ENCODE results near the gene GALNT10. TPM values are rescaled to one million over a fixed set of nuclear protein-coding genes. Genes with fewer than 3 reads are reported as not detected.

Gene GALNT10
- total RNA-seq, 1 donor from 2014 or later = 178 TPM

DNA sequence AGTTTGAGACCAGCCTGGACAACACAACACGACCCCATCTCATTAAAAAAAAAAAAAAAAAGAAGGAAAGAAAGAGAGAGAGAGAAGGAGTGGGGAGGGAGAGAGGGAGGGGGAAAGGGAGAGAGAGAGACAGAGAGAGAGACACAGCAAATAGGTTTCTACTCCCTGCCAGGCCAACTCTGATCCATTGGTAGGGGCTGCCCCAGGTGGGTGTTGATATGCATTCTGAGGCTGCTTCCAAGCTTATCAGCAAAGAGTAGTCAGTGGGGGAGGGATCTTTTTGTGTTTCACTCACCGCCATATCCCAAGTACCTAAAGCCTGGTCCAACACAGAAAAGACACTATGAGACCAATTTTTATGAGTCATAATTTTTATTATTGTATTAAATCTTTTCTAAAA is 198.3 kb downstream of the GALNT10 start:
- no peaks in the 10 kb centered on the region for H3K9me3 Mint-ChIP-seq (ENCODE audit: unreplicated experiment)
- no peaks in the 10 kb centered on the region for H3K27me3 Mint-ChIP-seq (ENCODE audit: unreplicated experiment)
- TF ChIP-seq, protein P1, sequence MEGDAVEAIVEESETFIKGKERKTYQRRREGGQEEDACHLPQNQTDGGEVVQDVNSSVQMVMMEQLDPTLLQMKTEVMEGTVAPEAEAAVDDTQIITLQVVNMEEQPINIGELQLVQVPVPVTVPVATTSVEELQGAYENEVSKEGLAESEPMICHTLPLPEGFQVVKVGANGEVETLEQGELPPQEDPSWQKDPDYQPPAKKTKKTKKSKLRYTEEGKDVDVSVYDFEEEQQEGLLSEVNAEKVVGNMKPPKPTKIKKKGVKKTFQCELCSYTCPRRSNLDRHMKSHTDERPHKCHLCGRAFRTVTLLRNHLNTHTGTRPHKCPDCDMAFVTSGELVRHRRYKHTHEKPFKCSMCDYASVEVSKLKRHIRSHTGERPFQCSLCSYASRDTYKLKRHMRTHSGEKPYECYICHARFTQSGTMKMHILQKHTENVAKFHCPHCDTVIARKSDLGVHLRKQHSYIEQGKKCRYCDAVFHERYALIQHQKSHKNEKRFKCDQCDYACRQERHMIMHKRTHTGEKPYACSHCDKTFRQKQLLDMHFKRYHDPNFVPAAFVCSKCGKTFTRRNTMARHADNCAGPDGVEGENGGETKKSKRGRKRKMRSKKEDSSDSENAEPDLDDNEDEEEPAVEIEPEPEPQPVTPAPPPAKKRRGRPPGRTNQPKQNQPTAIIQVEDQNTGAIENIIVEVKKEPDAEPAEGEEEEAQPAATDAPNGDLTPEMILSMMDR (IDR thresholded peaks at IDR 0.05) = no peak
- no peak for DNase-seq (ENCODE audit: extremely low spot score, unreplicated experiment)
- H3K36me3 Mint-ChIP-seq (ENCODE audit: unreplicated experiment) = peaks cover 36% of the 10 kb centered on the region
- H3K27ac Mint-ChIP-seq (ENCODE audit: unreplicated experiment) = peak overlapping the region; percentile 37
- H3K4me3 Mint-ChIP-seq (ENCODE audit: unreplicated experiment) = no peak overlapping the region
- peaks cover 43% of the 10 kb centered on the region for H3K4me1 Mint-ChIP-seq (ENCODE audit: unreplicated experiment)

DNA sequence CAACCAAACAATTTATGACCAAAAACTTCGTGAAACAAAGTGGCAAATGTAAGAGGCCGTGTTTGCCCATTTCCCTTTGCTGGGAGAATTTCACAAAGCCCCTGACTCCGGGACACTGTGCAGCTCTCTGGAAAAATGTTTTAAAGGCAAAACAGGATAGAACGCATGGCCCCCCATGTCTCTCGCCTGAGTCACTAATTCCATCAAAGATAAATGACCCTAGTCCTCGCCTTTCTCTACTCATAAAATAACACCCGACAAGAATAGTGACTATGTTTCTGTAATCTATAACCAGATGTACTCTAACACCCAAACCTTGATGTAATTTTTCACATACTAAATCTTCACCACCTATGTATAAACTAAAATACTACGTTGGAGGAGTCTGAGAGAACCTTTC is 199.6 kb downstream of the GALNT10 start:
- Mint-ChIP-seq H3K9me3 (ENCODE audit: unreplicated experiment) (no peaks in the 10 kb centered on the region), H3K4me1 (ENCODE audit: unreplicated experiment) (peaks cover 35% of the 10 kb centered on the region), H3K27ac (ENCODE audit: unreplicated experiment) (peak overlapping the region; percentile 92), H3K27me3 (ENCODE audit: unreplicated experiment) (no peaks in the 10 kb centered on the region), H3K36me3 (ENCODE audit: unreplicated experiment) (peaks cover 43% of the 10 kb centered on the region), H3K4me3 (ENCODE audit: unreplicated experiment) (peak overlapping the region; percentile 19)
- TF ChIP-seq, protein P1 (IDR thresholded peaks at IDR 0.05) = no peak
- DNase-seq (ENCODE audit: extremely low spot score, unreplicated experiment) = no peak

DNA sequence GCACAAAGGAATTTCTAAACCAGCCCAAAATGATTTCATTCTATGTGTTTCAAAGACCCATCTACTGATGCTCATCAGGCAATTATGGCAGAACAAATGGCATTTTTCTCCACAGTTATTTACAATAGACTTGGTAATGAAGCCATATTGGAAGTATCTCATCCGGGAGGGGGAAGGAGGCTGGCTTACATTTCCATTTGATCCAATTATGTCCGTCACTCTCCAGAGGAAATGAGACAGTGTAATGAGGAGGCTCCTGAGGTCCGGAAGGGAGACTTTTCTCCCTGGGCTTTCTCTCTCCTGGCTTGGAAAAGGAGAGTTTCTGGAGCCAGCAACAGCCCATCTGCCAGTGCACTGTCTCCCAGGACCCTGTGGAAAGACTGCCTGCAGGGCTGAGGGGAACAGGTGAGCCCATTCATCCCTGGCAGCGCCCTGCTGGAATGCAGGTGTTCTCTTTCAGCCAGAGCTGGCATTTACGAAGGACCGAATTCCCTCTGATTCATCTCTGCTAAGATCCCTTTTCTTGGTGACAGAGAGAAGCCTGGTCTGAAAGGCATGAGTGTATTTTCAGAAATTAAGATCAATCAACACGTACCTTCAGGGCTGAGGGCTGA is 200.3 kb downstream of the GALNT10 start:
- DNase-seq (ENCODE audit: extremely low spot score, unreplicated experiment) = no peak
- Mint-ChIP-seq H3K9me3 (ENCODE audit: unreplicated experiment) (no peaks in the 10 kb centered on the region), H3K4me3 (ENCODE audit: unreplicated experiment) (no peak overlapping the region)

DNA sequence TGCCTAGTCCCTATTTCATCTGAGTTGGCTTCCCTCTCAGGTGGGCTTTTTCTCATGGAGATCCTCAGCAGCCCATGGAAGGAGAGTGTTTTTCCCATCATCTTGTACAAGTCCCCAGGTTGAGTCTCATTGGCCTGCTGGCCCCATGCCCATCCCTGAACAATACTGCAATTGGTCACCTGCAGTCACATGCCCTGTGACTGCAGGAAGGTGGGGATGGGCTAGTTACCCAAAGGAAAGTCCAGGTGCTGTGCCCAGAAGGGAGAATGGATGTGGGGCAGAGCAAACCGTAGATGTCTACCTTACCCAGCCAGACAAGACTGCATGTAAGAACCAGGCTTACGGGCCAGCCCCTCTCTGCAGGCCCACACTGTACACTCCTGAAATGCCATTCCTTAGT is 201.3 kb downstream of the GALNT10 start:
- H3K4me3 Mint-ChIP-seq (ENCODE audit: unreplicated experiment) = no peak overlapping the region
- no peak for DNase-seq (ENCODE audit: extremely low spot score, unreplicated experiment)
- TF ChIP-seq, protein P1 (IDR thresholded peaks at IDR 0.05) = no peak
- H3K4me1 Mint-ChIP-seq (ENCODE audit: unreplicated experiment) = peaks cover 35% of the 10 kb centered on the region
- peak overlapping the region; percentile 92 for H3K27ac Mint-ChIP-seq (ENCODE audit: unreplicated experiment)
- no peaks in the 10 kb centered on the region for H3K9me3 Mint-ChIP-seq (ENCODE audit: unreplicated experiment)
- H3K36me3 Mint-ChIP-seq (ENCODE audit: unreplicated experiment) = peaks cover 32% of the 10 kb centered on the region
- no peaks in the 10 kb centered on the region for H3K27me3 Mint-ChIP-seq (ENCODE audit: unreplicated experiment)

More for the DNA sequence above, 200.3 kb downstream of the GALNT10 start:
- Mint-ChIP-seq H3K27me3 (ENCODE audit: unreplicated experiment) (no peaks in the 10 kb centered on the region), H3K27ac (ENCODE audit: unreplicated experiment) (peak overlapping the region; percentile 92), H3K36me3 (ENCODE audit: unreplicated experiment) (peaks cover 39% of the 10 kb centered on the region), H3K4me1 (ENCODE audit: unreplicated experiment) (peaks cover 34% of the 10 kb centered on the region)
- TF ChIP-seq, protein P1 (IDR thresholded peaks at IDR 0.05) = no peak

DNA sequence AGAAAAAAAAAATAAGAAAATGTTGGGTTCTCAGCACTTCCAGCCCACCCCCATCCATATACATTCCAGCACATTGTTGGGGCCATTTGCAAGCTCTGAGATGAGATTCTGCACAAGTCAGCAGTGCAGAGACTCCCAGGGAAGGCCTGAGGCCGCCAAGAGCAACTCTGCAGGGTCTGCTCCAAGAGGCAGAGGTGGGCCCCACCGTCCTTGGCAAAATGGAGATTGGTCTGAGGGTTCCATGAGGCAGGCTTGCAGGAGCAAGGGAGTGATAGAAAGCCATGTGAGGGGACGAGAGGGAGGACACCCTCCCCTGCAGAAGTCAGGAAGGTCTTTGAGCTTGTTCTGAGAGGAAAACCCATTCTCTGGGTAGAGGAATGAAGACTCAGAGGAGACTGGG is 203.3 kb downstream of the GALNT10 start:
- H3K27me3 Mint-ChIP-seq (ENCODE audit: unreplicated experiment) = no peaks in the 10 kb centered on the region
- peaks cover 30% of the 10 kb centered on the region for H3K4me1 Mint-ChIP-seq (ENCODE audit: unreplicated experiment)
- H3K27ac Mint-ChIP-seq (ENCODE audit: unreplicated experiment) = no peak overlapping the region
- H3K4me3 Mint-ChIP-seq (ENCODE audit: unreplicated experiment) = no peak overlapping the region
- H3K9me3 Mint-ChIP-seq (ENCODE audit: unreplicated experiment) = no peaks in the 10 kb centered on the region
- DNase-seq (ENCODE audit: extremely low spot score, unreplicated experiment) = no peak
- TF ChIP-seq, protein P1 (IDR thresholded peaks at IDR 0.05) = no peak
- H3K36me3 Mint-ChIP-seq (ENCODE audit: unreplicated experiment) = peaks cover 29% of the 10 kb centered on the region
